Esophagus muscularis mucosa (tissue), 4 donors: ENCODE measurements around the gene GSTO1. TPM values are rescaled to one million over a fixed set of nuclear protein-coding genes. Genes with fewer than 3 reads are reported as not detected.

Experiments used
- DNase-seq: peaks from one replicate; pipeline ENCODE4 v3.0.0-alpha.2; 2017; ENCODE audit errors: extremely low spot score
- H3K27ac ChIP-seq, 4 donors: fragments of 200-600 bp; sonication (generic); replicated peaks in 1 of 4; 1 replicate in 3 of 4; 2 replicates in 1 of 4; pipeline ENCODE4 v1.5.1; 2016 to 2019; ENCODE audit warnings: mild to moderate bottlenecking in 1 of 4
- H3K27me3 ChIP-seq, 4 donors: fragments of 200-600 bp; sonication (generic); one replicate each; pipeline versions ENCODE4 v1.5.1 to v1.6.0; 2016 to 2019
- H3K36me3 ChIP-seq, 4 donors: fragments of 200-600 bp; sonication (generic); one replicate each; pipeline ENCODE4 v1.5.1; 2016 to 2019
- H3K4me1 ChIP-seq, 4 donors: fragments of 200-600 bp; sonication (generic); one replicate each; pipeline ENCODE4 v1.5.1; 2016 to 2019
- H3K4me3 ChIP-seq, 4 donors: fragments of 200-600 bp; sonication (generic); 1 replicate in 2 of 4; 2 replicates in 2 of 4; pipeline ENCODE4 v1.5.1; 2016 to 2019; ENCODE audit warnings: mild to moderate bottlenecking in 4 of 4, moderate library complexity in 1 of 4
- H3K9me3 ChIP-seq, 4 donors: fragments of 200-600 bp; sonication (generic); 1 replicate in 3 of 4; 2 replicates in 1 of 4; pipeline ENCODE4 v1.5.1; 2016 to 2019
- CTCF ChIP-seq, 3 experiments: fragments of 200-600 bp in 2 of 3; fragments of 450-650 bp in 1 of 3; sonication (generic) in 2 of 3; IDR thresholded peaks; one replicate each; pipeline ENCODE4 v1.5.1; 2017 to 2019; ENCODE audit warnings: antibody characterized with exemption in 3 of 3, mild to moderate bottlenecking in 2 of 3, moderate library complexity in 1 of 3
- EP300 ChIP-seq: sonication (generic); formaldehyde crosslinking; IDR thresholded peaks from one replicate; pipeline ENCODE4 v1.6.1; 2017; ENCODE audit warnings: antibody characterized with exemption
- POLR2A ChIP-seq: fragments of 450-650 bp; IDR thresholded peaks from one replicate; pipeline ENCODE4 v1.6.1; 2017; ENCODE audit warnings: antibody characterized with exemption, moderate library complexity, mild to moderate bottlenecking, low read depth
- POLR2AphosphoS5 ChIP-seq, 2 donors: sonication (generic); formaldehyde crosslinking; IDR thresholded peaks; one replicate each; pipeline ENCODE4 v1.6.1; 2017; ENCODE audit warnings: antibody characterized with exemption in 2 of 2
- WGBS: methylation state at CpG from one replicate; pipeline ENCODE4 v1.1.5; 2018; 5-methylcytosine and 5-hydroxymethylcytosine counted together
- intact Hi-C: fragments of 100-400 bp; cut with DNase I; formaldehyde crosslinking; loops from one replicate; pipeline ENCODE4 v1.15.1; 2023
- total RNA-seq, 4 donors: library from RNA; depleted of rRNA; stranded (reverse); fragments of >200 nt; gene quantifications; one replicate each; pipeline versions ENCODE4 v1.1.0 to v1.2.1, GENCODE V29; 2016

Gene GSTO1
- total RNA-seq, 4 donors from 2014 or later, result 123 to 172 (median 152) TPM

- TF ChIP-seq POLR2A, result no peak
- no peak for TF ChIP-seq POLR2AphosphoS5 (IDR thresholded peaks at IDR 0.05)
- no peak for TF ChIP-seq EP300
- DNase-seq, result no peak
- Histone ChIP-seq H3K9me3 (no peaks in the 10 kb centered on the region), H3K27me3 (no peaks in the 10 kb centered on the region), H3K36me3 (peaks cover 41 to 97% (median 85%) of the 10 kb centered on the region in 4 donors), H3K4me3 (no peak overlapping the region), H3K4me1 (peaks cover 46 to 67% (median 54%) of the 10 kb centered on the region in 4 donors), H3K27ac (peak overlapping the region in 3 of 4 donors; percentile 71 to 82 (median 75))
- intact Hi-C loops, result no loop called here
- 90% methylated on average over 5 of the region's 5 CpGs for WGBS
Measured at GRCh38 chr10:104262055-104262454, 7.4 kb downstream of the GSTO1 start.

GRCh38 chr10:104264783-104265182 is 10.1 kb downstream of the GSTO1 start:
- no peak overlapping the region for H3K27ac ChIP-seq
- no peak for DNase-seq
- peaks cover 38 to 58% (median 46%) of the 10 kb centered on the region in 4 donors for H3K4me1 ChIP-seq
- TF ChIP-seq POLR2AphosphoS5 (IDR thresholded peaks at IDR 0.05) (no peak), CTCF (IDR thresholded peaks at IDR 0.05) (no peak), POLR2A (no peak), EP300 (no peak)
- peaks cover 43 to 86% (median 78%) of the 10 kb centered on the region in 4 donors for H3K36me3 ChIP-seq
- no peaks in the 10 kb centered on the region for H3K9me3 ChIP-seq
- H3K4me3 ChIP-seq, result no peak overlapping the region
- no peaks in the 10 kb centered on the region for H3K27me3 ChIP-seq
- intact Hi-C loops, result loop anchor here (5.0 kb wide), 1 partner anchor 142 kb away; the partner anchor contains the start of gene SFR1
- WGBS, result 90% methylated on average over 5 of the region's 5 CpGs

- intact Hi-C loops, result loop anchor here (5.0 kb wide), 1 partner anchor 146 kb away; the partner anchor contains the start of gene SFR1
- 93% methylated on average over 14 of the region's 14 CpGs for WGBS
- DNase-seq, result no peak
- Histone ChIP-seq H3K36me3 (peaks cover 22 to 58% (median 50%) of the 10 kb centered on the region in 4 donors), H3K27me3 (no peaks in the 10 kb centered on the region), H3K4me1 (peaks cover 11 to 28% (median 22%) of the 10 kb centered on the region in 4 donors), H3K27ac (peak overlapping the region; percentile 84 to 94 (median 90)), H3K9me3 (no peaks in the 10 kb centered on the region), H3K4me3 (peak overlapping the region; percentile 69 to 93 (median 84))
- TF ChIP-seq POLR2A (no peak), CTCF (IDR thresholded peaks at IDR 0.05) (no peak)
Measured at GRCh38 chr10:104267721-104268404, 13.2 kb downstream of the GSTO1 start.

GRCh38 chr10:104268405-104268712 is 13.7 kb downstream of the GSTO1 start:
- Histone ChIP-seq H3K27me3 (no peaks in the 10 kb centered on the region), H3K4me1 (peaks cover 9 to 23% (median 19%) of the 10 kb centered on the region in 4 donors), H3K27ac (peak overlapping the region; percentile 84 to 94 (median 90)), H3K36me3 (peaks cover 18 to 53% (median 45%) of the 10 kb centered on the region in 4 donors), H3K9me3 (no peaks in the 10 kb centered on the region), H3K4me3 (peak overlapping the region; percentile 69 to 93 (median 84))
- no peak for TF ChIP-seq POLR2A
- TF ChIP-seq POLR2AphosphoS5 (IDR thresholded peaks at IDR 0.05), result no peak
- TF ChIP-seq EP300, result no peak
- no peak for TF ChIP-seq CTCF (IDR thresholded peaks at IDR 0.05)
- intact Hi-C loops, result loop anchor here (5.0 kb wide), 1 partner anchor 146 kb away; the partner anchor contains the start of gene SFR1
- no peak for DNase-seq
- WGBS, result 5% methylated on average over 10 of the region's 10 CpGs
